Measurements from ENCODE around the gene GJC2.

GRCh38 chr1:228181645-228182034 is 31.9 kb downstream of the GJC2 start:
- TF ChIP-seq ARNT (IDR thresholded peaks at IDR 0.05) = no peak
- no peak for TF ChIP-seq TARDBP (IDR thresholded peaks at IDR 0.05)
- no peak for TF ChIP-seq FOXA1 (IDR thresholded peaks at IDR 0.05)
- no peak for TF ChIP-seq LEF1 (IDR thresholded peaks at IDR 0.05; ENCODE audit: borderline replicate concordance)
- TF ChIP-seq ZNF384 (IDR thresholded peaks at IDR 0.05) = no peak
- no peak for TF ChIP-seq FOXK2 (IDR thresholded peaks at IDR 0.05)
- TF ChIP-seq L3MBTL2 (conservative IDR thresholded peaks at IDR 0.05) = no peak
- no peak for TF ChIP-seq FOXM1 (IDR thresholded peaks at IDR 0.05; ENCODE audit: borderline replicate concordance)
- TF ChIP-seq ELF4 (IDR thresholded peaks at IDR 0.05) = no peak
- no peak for TF ChIP-seq BHLHE40 (IDR thresholded peaks at IDR 0.05; ENCODE audit: borderline replicate concordance)
- TF ChIP-seq SP1 (IDR thresholded peaks at IDR 0.05) = no peak
- TF ChIP-seq SUZ12 (IDR thresholded peaks at IDR 0.05) = no peak
- TF ChIP-seq NFRKB (IDR thresholded peaks at IDR 0.05) = no peak
- TF ChIP-seq CTBP1 (IDR thresholded peaks at IDR 0.05; ENCODE audit: borderline replicate concordance) = no peak

Data from HEK293T (cell line).